ENCODE results near the gene DVL1.

The DVL1 gene

DNA sequence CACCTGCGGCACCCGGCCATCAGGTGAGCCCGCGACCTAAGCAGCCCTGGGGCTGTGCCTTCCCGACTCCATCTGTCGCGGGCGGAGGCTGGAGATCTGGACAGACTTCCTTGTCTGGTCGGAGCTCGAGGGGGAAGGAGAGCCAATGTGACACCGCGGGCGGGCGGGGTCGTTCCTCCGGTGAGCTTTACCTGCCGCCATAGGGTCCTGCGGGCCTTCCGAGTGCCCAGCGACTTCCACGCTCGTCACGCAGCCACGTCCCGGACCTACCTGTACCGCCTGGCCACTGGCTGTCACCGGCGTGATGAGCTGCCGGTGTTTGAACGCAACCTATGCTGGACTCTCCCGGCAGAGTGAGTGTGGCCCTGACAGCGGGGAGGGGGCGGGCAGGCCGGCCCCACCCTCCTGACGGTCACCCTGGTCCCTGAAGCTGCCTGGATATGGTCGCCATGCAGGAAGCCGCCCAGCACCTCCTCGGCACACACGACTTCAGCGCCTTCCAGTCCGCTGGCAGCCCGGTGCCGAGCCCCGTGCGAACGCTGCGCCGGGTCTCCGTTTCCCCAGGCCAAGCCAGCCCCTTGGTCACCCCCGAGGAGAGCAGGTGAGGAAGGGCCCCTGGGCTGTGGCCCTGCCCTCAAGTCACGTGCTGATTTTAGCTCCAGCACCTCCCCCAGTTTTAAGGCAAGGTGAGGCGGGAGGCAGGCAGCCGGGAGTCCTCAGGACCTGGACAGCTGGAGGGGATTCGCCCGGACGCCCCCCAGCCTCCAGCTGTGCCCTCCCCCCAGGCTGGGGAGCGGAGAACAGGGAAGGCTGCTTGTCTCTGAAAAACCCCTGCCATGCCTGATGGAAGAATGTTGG, 39.7 kb downstream of the DVL1 start:
- DNase-seq: no peak

DNA sequence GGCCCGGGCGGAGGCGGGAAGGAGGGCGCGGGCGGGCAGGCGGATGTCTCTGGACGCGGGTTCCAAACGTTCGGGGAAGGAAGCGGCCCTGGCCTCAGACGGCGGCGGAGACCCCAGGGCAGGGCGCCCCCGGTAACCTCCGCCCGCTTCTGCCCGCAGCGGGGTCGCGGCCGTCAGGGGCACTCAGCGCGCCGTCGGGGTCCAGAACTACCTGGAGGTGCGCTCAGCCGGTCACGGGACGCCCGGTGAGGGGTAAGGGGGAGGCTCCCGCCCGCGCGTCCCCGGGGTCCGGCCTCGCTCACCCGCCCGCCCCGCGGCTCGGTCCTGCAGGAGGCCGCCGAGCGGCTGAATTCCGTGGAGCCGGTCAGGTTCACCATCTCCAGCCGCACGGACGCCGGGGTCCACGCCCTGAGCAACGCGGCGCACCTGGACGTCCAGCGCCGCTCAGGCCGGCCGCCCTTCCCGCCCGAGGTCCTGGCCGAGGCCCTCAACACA, 40.4 kb downstream of the DVL1 start:
- DNase-seq: no peak

DNA sequence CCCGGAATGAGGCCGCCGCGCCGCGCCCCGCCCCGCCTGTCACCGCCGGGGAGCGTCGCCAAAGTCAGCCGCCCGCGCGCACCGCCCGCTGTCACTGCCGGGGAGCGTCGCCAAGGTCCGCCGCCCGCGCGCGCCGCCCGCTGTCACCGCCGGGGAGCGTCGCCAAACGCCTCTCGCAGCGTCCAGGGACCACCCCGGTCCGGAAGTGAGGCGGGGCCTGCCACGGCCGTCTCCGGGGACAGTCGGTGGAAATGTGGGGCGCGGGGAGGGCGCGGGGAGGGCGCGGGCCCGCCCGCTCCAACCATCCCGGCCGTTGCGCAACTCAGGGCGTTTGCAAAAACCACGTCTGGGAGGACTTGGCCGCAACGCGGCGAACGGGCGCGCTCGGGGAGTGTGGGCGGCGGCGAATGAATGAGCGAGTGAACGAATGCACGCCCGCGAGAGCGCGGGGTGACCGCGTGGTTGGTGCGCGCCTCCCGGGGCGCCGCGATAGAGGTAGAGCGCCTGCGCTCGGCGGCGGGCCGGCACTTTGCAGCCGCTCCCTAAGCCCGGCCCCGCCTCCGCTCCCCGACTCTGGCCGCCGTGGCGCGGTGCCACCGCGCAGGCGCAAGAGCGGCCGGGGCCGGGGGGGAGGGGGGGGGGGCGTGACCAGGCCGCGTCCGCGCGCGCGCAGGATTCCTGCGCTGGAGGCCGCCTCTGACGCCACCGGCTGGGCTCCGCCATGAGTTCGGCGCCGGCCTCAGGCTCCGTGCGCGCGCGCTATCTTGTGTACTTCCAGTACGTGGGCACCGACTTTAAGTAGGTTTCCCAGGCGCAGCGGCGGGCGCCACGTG, 41.1 kb downstream of the DVL1 start, which contains the start of the genes ACAP3 and PUSL1:
ACAP3 (minus strand) TSS at position 8 of the 833 bp plus-strand sequence. CDS start 115 bp downstream, outside the sequence.
PUSL1 (plus strand) TSS at position 675 of the 833 bp plus-strand sequence; CDS start at position 722, 47 bp downstream.
- DNase-seq: peak; percentile 80

DNA sequence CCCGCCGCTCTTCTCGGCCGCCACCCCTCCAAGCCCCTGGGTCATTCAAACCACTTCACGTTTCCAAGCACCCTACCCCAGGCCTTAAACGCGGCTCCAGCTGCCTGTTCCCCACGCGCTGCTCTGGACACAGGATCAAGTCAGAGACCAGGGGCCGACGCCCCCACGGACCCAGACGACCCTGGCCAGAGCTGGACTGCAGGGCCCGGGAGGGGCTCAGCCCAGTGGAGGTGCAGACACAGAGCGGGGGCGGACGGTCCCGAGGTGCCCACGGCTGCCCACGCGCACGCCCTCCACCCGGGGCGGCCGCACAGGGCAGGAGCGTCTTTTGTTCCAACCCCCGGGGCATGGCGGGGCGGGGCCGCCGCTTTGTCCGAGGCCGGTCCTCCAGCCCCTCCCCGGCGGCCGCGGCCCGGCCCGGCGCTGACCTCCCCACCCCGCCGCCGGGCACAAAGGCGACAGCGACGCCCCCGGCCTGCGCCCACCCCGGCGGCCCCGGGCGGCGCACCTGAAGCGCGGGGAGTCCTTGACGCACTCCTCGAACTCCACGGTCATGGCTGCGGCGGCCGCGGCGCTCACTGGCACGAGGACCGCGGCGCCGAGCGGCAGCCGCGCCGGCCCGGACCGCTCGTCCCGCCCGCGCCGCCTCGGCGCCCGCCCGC, 41.8 kb downstream of the DVL1 start:
- DNase-seq: no peak

DNA sequence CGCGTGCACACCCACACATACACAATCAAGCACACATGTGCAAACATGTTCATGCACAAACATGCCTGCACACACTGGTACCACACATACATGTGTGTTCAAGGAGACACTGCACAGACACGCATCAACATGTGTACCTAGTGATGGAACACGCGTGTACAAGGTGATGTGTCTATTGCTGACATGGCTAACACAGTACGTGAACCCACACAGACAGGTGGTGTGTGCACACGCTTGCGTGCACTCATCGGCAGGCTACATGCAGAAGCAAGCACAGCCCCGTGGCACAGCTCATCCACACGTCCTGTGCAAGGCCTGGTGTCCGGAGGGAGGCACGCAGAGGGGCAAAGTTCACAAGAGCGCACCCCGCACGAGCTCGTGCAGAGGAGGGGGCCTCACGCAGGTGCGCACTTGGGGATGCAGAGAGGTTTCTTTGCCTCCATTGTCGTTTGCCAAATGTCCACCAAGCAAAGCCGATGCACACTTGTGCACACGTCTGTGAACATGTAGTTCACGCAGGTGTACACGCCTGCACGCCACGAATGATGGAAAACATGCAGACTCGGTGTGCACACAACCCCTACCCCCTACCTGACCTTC, 42.5 kb downstream of the DVL1 start:
- DNase-seq: no peak

DNA sequence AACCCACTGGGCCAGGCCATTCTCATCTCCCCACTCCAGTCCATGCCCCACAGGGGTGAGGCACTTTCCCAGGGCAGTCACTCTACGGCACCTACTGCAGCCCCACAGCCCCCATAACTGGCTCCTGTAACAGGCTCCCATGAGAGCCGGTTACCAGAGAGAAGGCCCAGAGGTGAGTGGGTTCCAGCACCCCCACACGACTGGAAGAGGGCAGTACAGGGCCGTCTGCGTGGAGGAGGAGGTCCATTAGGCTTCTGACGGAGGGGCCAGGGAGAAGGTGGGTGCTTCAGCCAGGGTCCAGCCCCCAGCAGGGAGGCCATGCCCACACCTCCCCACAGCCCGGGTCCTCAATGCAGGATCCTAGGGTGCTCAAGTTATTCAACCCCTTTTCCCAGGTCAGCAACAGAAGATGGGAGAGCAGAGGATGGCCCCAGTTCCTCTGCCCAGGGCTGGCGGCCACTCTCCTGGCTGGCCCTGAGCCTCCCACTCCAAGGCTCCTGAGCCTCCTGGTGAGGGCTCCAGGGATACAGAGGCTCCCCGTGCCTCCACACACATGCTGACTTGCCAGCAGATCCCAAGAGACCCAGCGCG, 43.1 kb downstream of the DVL1 start:
- DNase-seq: peak; percentile 34

DNA sequence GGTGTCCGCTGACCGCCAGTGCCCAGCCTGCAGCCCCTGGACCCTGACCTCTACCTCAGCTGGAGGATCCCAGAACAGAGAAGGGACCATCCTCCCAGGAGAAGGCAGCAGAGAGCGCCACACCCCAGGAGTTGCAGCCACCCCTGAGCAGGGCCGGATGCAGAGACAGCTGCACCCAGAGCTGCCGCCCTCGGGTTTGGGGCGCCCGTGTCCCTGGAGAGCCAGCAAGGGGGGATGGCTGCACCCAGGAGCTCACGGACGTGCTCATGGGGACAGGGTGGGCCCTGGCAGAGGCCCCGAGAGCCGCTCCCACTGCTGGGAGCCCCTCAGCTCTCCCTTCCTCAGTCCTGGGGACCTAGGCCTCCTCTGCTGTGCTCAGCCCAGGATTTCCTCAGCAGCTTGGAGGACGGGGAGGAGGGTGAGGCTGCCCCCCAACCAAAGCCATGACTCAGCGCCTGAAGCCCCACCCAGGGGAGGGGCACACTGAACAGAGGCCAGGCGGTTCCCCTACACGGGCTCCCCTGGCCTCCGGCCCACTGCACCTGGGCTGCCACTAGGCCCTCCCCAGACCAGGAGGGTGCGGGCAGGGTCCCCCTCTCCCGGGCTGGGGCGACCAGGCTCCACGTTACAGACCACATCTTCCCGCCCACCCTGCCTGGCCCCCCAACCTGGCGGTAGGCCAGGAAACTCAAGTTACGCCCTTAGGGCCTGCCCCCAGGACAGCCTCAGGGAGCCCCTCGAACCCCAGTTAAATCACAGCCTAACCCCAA, 43.7 kb downstream of the DVL1 start:
- peak; percentile 53 for DNase-seq

DNA sequence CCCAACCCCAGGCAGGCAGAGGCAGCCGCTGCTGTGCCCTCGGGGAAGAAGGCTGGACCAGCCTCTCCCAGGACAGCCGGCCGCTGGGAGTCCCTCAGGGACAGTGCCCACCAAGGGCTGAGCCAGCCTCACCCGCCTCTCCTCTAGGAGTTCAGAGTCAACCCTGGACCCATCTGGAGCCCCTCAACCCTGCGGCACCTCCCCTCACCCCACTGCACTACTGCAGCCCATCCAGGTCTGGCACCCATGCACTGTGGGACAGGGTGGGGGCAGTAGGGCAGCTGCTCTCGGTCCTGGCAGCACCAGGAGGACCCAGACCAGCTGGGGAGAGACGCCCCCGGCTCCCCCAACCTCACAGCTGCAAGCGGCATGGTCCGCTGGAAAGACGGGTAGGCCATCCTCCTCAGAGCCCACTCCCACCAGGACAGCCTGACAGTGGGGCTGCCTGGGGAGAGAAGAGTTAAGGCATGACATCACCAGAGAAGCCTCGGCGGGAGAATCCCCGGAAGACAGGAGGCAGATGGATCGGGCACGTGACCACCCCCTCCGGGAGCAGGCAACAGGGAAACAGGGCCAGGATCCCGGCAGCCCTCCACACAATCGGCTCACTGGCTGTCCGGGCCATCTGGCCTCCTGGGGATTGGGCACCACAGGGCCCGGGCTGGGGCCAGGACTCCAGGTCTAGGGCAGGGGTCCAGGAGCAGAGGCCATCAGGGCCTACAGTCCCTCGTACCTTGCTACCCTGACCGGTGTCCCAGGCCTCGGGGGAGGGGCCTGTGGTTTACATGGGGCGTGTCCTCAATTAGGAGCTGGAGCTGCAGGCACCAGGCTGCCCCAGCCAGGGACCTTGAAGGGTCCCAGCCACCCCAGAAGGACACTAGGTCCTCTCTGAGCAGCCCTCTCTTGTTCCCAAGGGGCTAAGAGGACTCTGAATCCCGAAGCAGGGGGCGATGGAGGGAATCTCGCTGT, 44.6 kb downstream of the DVL1 start:
- peak; percentile 84 for DNase-seq

DNA sequence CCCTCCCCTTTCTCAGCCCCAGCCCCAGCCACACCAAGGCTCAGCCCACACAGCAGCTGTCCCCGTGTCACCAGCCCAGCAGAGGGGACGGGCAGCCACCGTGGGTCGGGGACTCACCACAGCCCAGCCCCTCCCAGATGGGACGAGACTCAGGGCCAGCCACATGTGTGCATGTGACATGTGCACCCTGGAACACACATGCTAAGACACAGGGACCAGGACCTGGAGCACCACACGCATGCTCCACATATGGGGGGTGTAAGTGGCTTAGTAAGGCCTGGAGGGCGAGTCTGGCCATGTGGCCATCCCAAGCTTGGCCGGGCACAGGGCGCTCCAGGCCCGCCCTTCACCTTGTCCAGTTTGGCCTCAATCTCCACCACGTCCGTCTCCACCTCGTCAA, 45.5 kb downstream of the DVL1 start:
- no peak for DNase-seq

DNA sequence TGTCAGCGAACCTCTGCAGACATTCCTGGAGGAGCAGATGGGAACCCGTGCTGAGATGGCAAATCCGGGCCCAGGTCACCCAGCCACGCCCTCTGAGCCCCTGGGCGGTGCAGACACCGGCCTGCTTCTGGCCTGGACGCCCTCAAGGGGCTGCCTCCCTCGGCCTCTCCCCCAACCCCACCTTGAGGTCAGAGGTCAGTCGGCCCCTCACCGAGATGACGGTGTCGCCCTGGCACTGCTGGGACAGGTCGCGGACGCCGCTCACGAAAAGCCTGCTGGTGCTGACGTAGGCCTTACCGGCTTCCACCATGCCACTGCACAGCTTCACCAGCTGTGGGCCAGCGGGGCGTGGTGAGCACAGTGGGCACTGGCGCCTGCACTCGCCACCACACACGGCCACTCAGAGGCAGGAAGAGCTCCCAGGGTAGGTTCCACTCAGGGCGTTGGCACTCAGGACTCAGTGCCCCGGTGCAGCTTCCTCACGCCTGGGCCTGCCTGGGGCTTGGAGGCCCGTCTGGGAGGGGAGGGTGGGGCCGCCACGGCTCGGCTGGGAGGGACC, 46.2 kb downstream of the DVL1 start:
- DNase-seq: no peak

DNA sequence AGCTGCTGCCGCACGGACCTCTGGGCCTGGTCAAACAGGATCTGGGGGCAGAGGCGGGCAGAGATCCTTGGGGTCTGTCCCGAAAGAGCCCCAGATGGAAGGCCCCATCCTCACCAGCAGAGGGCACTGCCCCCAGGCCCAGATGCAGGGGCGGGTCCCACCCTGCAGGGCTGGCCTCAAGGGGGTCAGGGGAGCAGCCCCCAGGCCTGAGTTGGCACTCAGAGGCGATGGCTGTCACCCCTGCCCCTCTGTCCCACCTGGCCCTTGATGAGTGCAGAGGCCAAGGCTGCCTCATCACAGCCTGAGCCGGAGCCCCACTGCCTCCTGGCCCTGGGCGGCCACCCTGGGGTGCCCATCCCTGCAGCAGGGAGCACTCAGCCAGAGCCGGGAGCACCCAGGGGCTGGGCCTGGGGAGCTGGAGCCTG, 47.2 kb downstream of the DVL1 start:
- DNase-seq: no peak

DNA sequence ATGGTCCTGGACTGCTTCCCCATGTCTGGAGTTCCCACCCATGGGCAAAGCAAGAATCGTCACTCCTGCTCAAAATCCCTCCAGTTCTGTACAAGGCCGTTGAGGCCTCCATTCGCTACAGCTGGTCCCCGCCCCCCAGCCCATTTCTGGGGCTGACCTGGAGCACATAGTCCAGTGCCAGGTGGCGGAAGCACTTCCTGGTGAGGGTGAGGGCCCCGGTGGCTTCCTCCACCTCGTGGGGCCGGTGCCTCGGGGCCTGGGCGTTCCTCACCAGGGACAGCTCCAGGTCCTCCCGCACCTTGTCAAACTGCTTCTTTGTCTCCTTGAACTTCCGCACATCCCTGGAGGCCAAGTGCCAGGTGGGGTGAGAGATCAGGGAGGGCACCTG, 48.9 kb downstream of the DVL1 start:
- no peak for DNase-seq

DNA sequence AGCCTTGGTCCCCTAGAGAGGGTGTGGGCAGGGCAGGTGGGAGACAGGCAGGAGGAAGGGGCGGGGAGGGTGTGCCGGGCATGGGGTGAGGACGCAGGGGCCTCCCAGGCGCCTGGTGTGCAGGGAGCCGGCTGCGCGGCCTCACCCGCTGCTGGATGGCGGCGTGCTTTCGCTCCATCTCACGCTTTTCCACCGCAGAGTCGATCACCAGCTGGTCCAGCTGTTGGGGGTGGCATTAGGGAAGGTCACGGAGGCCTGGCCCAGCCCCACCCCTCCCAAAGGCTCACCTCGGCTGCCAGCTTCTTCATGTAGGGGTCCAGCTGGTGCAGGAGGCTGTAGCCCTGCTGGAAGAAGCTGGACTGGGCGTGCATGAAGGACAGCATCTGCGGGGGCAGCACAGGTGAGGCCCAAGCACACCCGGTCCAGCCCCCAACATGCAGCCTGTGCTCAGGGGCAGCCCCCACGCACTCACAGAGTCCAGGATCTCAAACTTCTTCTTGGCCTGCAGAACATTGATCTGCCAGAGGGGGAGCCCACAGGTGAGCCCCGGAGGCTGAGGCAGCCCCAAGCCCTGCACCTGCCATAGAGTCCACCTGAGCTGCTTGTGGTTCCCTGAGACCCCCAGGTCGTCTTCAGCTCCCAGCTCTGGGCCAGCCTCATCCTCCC, 49.4 kb downstream of the DVL1 start:
- no peak for DNase-seq

DNA sequence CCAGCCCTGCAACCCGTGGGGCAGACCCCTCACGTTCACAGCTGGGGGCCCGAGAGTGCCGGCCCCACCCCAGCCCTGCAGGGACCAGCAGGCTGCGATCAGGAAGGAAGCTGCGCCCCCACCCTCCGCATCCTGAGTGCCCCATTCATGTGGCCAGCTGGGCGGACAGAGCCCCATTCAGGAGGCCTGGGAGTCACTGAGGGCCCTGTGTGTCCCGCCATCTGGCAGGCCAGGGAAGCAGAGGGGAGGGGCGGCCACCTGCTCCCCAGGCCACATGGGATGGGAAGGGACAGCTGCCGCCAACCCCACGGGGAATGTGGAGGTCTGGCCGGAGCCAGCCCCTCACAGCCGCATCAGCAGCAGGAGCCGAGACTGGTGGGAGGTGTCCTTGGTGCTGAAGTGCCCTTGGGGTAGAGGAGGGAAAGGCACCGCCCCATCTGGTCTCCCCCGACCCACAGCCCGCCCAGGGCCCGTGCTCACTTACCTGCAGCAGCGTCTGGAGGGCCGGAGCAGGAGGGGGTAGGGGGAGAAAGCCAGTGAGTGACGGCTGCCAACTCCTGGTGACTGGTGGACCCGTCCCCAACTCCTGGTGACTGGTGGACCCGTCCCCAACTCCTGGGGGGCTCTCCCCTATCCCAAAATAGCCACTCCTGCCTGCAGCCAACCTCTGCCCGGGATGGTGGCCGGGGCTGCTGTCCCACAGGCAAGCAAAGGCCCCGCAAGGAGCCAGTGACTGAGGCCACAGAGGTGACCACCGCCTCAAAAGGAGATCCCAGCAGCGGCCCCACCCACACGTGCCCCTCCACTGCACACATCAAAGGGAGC, 50.1 kb downstream of the DVL1 start:
- peak; percentile 69 for DNase-seq

DNA sequence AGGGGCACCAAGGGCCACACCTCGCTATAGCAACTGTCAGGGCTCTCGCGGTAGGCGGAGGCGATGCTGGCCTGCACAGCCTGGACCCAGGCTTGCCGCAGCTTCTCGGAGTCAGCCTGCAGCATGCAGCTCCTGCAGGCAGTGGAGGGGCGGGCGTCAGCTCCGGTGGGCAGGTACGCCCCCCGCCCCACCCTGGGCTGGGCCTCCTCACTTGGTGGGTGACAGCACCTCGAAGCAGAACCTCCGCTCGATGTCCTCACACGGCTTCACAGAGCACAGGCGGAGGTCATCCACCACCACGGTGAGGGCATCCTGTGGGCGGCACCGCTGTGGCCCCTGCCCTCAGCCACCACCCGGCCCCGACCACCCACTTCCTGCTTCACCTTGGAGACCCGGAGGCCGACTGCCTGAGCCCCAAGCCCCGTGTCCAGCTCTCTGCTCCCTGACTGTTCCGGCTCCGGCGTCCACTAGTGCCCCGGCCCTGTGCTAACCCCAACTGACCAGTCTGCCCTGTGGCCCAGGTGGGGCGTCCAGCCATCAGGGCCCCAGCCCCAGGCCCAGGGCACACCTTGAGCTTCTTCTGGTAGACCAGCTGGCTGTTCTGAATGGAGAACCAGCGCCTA, 51.3 kb downstream of the DVL1 start:
- no peak for DNase-seq

DNA sequence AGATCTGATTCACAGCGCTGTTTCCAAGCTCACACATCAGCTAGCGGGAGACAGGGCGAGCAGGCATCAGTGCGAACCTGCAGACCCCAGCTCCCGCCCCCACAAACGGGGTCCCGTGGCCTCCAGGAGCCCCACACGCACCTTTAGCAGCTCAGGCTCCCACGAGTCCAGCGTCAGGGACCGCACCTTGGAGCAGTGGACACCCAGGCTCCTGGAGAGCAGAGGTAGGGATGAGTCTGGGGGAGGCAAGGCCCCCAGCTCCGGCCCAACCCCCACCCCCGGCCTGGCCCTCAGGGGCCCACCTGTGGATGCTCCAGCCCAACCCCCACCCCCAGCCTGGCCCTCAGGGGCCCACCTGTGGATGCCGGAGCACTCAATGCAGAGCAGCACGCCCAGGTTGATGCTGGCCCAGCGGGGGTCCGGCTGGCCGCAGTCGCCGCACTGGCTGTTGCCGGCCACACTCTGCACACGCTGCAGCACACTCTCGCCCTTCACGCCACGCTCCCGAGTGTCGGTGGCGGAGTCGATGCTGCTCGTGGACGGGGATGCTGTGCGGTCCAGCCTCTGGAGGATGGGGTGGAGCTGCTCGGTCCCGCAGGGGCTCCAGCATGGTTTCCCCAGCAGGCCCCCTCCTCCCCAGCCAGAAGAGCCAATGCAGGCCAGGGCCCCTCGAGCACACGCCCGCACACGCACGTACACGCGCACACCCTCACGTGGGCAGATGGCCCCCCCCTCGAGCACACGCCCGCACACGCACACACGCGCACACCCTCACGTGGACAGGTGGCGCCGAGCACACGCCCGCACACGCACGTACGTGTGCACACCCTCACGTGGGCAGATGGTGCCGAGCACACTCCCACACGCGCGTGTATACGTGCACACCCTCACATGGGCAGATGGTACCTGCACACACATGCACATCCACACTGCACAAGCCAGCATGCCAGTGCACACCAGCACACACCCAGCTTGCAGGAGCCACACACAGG, 52.9 kb downstream of the DVL1 start:
- DNase-seq: no peak

Measured in DMS 273 treated with DMSO at 0.1 percent for 48 hours (cell line).